CD4-positive, CD25-positive, alpha-beta regulatory T cell (primary cell): ENCODE data around the gene PRSS27. TPM values are rescaled to one million over a fixed set of nuclear protein-coding genes. Genes with fewer than 3 reads are reported as not detected.

Experiments used
- ATAC-seq, 2 donors: fragments of 150-1000 bp; cut with Tn5 transposase; one replicate each; pipeline ENCODE4 v1.10.0; 2021; ENCODE audit warnings: low read depth in 2 of 2, moderate number of reproducible peaks in 2 of 2, moderate library complexity in 1 of 2
- DNase-seq, 3 donors: peaks; one replicate each; pipeline versions ENCODE4 v3.0.0 to v3.0.0-alpha.2; 2012 to 2022; ENCODE audit warnings: mixed read lengths in 1 of 3
- H3K27ac ChIP-seq: one replicate; pipeline ENCODE4 v1.7.0; 2013; ENCODE audit warnings: mild to moderate bottlenecking, low read length; ENCODE audit not compliant: insufficient read depth, poor library complexity, severe bottlenecking
- H3K27me3 ChIP-seq: one replicate; pipeline ENCODE4 v1.7.0; 2013; ENCODE audit warnings: low read length; ENCODE audit not compliant: control insufficient read depth, insufficient read depth
- H3K36me3 ChIP-seq: one replicate; pipeline ENCODE4 v1.7.0; 2013; ENCODE audit warnings: mild to moderate bottlenecking, low read length, moderate library complexity; ENCODE audit not compliant: control insufficient read depth, insufficient read depth
- H3K4me1 ChIP-seq: 2 replicates; pipeline ENCODE4 v1.7.0; 2013; ENCODE audit warnings: mild to moderate bottlenecking, low read length; ENCODE audit not compliant: insufficient read depth, control insufficient read depth, poor library complexity, severe bottlenecking
- H3K4me3 ChIP-seq: one replicate; pipeline ENCODE4 v1.7.0; 2013; ENCODE audit warnings: low read depth, mild to moderate bottlenecking, low read length, moderate library complexity
- H3K9me3 ChIP-seq, 2 experiments: 1 replicate in 1 of 2; 2 replicates in 1 of 2; pipeline ENCODE4 v1.7.0; 2013; ENCODE audit warnings: low read length in 2 of 2, mild to moderate bottlenecking in 1 of 2, moderate library complexity in 1 of 2; ENCODE audit not compliant: control insufficient read depth in 2 of 2
- H3K27ac Mint-ChIP-seq, 3 donors: one replicate each; pipeline ENCODE4 v1.8.0; 2020 to 2022; ENCODE audit warnings: mild to moderate bottlenecking in 3 of 3, mixed read lengths in 3 of 3, moderate library complexity in 2 of 3
- H3K27me3 Mint-ChIP-seq: one replicate; pipeline ENCODE4 v1.8.0; 2022; ENCODE audit warnings: mild to moderate bottlenecking, mixed read lengths
- H3K36me3 Mint-ChIP-seq: one replicate; pipeline ENCODE4 v1.8.0; 2020; ENCODE audit warnings: mixed read lengths
- H3K4me1 Mint-ChIP-seq, 4 donors: one replicate each; pipeline ENCODE4 v1.8.0; 2020 to 2022; ENCODE audit warnings: mixed read lengths in 4 of 4, mild to moderate bottlenecking in 1 of 4
- H3K4me3 Mint-ChIP-seq, 4 donors: one replicate each; pipeline ENCODE4 v1.8.0; 2020 to 2022; ENCODE audit warnings: mild to moderate bottlenecking in 4 of 4, mixed read lengths in 4 of 4, moderate library complexity in 3 of 4
- H3K9me3 Mint-ChIP-seq, 7 donors: one replicate each; pipeline ENCODE4 v1.8.0; 2020 to 2022; ENCODE audit warnings: mixed read lengths in 7 of 7, mild to moderate bottlenecking in 3 of 7, moderate library complexity in 2 of 7
- polyA plus RNA-seq, 4 donors: library from polyadenylated mRNA; unstranded; fragments of 300-500 nt; fragmentation: Illumina TruSeq; gene quantifications; one replicate each; pipeline ENCODE4 v1.2.3, GENCODE V29; 2021
- total RNA-seq: library from RNA; stranded (reverse); gene quantifications from one replicate; pipeline ENCODE4 v1.2.3, GENCODE V29; 2022

Gene PRSS27
- total and polyA plus RNA-seq, 5 donors from 2014 or later = 0.13 to 0.81 (median 0.14) TPM; not detected in 2

DNA sequence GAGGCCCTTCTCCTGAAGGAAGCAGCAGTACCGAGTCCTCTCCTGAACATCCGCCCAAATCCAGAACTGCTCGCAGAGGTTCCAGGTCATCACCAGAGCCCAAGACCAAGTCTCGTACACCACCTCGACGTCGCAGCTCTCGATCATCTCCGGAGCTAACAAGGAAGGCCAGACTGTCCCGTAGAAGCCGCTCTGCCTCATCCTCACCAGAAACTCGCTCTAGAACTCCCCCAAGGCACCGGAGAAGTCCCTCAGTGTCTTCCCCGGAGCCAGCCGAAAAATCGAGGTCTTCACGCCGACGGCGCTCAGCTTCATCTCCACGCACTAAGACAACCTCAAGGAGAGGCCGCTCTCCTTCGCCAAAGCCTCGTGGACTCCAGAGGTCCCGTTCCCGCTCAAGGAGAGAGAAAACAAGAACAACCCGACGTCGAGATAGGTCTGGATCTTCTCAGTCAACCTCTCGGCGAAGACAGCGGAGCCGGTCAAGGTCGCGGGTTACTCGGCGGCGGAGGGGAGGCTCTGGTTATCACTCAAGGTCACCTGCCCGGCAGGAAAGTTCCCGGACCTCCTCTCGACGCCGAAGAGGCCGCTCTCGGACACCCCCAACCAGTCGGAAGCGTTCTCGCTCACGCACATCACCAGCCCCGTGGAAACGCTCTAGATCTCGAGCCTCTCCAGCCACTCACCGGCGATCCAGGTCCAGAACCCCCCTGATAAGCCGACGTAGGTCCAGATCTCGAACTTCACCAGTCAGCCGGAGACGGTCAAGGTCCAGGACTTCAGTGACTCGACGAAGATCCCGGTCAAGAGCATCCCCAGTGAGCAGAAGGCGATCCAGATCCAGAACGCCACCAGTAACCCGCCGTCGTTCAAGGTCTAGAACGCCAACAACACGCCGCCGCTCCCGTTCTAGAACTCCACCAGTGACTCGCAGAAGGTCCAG is 45.7 kb upstream of the PRSS27 start:
- peak overlapping the region; percentile 69 to 83 (median 73) for H3K27ac Mint-ChIP-seq
- peaks cover 100% of the 10 kb centered on the region for H3K36me3 ChIP-seq
- no peak overlapping the region for H3K4me3 ChIP-seq
- H3K9me3 ChIP-seq = no peaks in the 10 kb centered on the region
- peaks cover 8% of the 10 kb centered on the region for H3K27me3 Mint-ChIP-seq
- DNase-seq = no peak
- ATAC-seq = no peak
- H3K27ac ChIP-seq = no peak overlapping the region
- H3K36me3 Mint-ChIP-seq = peaks cover 80% of the 10 kb centered on the region
- H3K27me3 ChIP-seq = no peaks in the 10 kb centered on the region
- H3K4me3 Mint-ChIP-seq = peak overlapping the region in 2 of 4 donors; percentile 64 to 66
- peaks cover 4 to 23% (median 15%) of the 10 kb centered on the region in 4 donors for H3K4me1 Mint-ChIP-seq
- H3K4me1 ChIP-seq = no peaks in the 10 kb centered on the region
- peaks cover 0 to 2% (median 0%) of the 10 kb centered on the region in 7 donors for H3K9me3 Mint-ChIP-seq

- Mint-ChIP-seq H3K36me3 (peaks cover 85% of the 10 kb centered on the region), H3K4me3 (peak overlapping the region in 1 of 4 donors; percentile 40), H3K27me3 (peaks cover 8% of the 10 kb centered on the region), H3K27ac (peak overlapping the region in 2 of 3 donors; percentile 46 to 73), H3K9me3 (peaks cover 0 to 2% (median 0%) of the 10 kb centered on the region in 7 donors), H3K4me1 (peaks cover 6 to 26% (median 16%) of the 10 kb centered on the region in 4 donors)
- ATAC-seq = no peak
- Histone ChIP-seq H3K9me3 (no peaks in the 10 kb centered on the region), H3K4me1 (peaks cover 2% of the 10 kb centered on the region), H3K4me3 (no peak overlapping the region), H3K36me3 (peaks cover 100% of the 10 kb centered on the region), H3K27ac (no peak overlapping the region), H3K27me3 (no peaks in the 10 kb centered on the region)
- no peak for DNase-seq
Observed at GRCh38 chr16:2764718-2765117, 44.7 kb upstream of the PRSS27 start.

GRCh38 chr16:2763173-2763572 is 43.1 kb upstream of the PRSS27 start:
- H3K36me3 Mint-ChIP-seq = peaks cover 92% of the 10 kb centered on the region
- H3K9me3 Mint-ChIP-seq = peaks cover 0 to 2% (median 0%) of the 10 kb centered on the region in 7 donors
- DNase-seq = no peak
- Histone ChIP-seq H3K27ac (no peak overlapping the region), H3K27me3 (no peaks in the 10 kb centered on the region), H3K36me3 (peaks cover 100% of the 10 kb centered on the region), H3K4me1 (peaks cover 3% of the 10 kb centered on the region), H3K4me3 (no peak overlapping the region), H3K9me3 (no peaks in the 10 kb centered on the region)
- peak overlapping the region in 2 of 3 donors; percentile 4 to 17 for H3K27ac Mint-ChIP-seq
- H3K27me3 Mint-ChIP-seq = peaks cover 4% of the 10 kb centered on the region
- no peak for ATAC-seq
- H3K4me1 Mint-ChIP-seq = peaks cover 13 to 34% (median 20%) of the 10 kb centered on the region in 4 donors
- peak overlapping the region in 2 of 4 donors; percentile 27 to 37 for H3K4me3 Mint-ChIP-seq

DNA sequence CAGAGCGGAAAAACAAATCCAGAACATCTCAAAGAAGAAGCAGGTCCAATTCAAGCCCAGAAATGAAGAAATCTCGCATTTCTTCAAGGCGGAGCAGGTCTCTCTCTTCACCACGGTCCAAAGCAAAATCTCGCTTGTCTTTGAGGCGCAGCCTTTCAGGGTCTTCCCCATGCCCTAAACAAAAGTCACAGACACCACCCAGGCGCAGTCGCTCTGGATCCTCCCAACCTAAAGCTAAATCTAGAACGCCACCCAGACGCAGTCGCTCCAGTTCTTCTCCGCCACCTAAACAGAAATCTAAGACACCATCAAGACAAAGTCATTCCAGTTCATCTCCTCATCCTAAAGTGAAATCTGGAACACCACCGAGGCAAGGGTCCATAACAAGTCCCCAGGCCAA is 42.7 kb upstream of the PRSS27 start:
- Mint-ChIP-seq H3K4me3 (peak overlapping the region in 2 of 4 donors; percentile 27 to 37), H3K36me3 (peaks cover 92% of the 10 kb centered on the region), H3K4me1 (peaks cover 13 to 35% (median 21%) of the 10 kb centered on the region in 4 donors), H3K9me3 (peaks cover 0 to 2% (median 0%) of the 10 kb centered on the region in 7 donors), H3K27me3 (peaks cover 4% of the 10 kb centered on the region), H3K27ac (peak overlapping the region in 1 of 3 donors; percentile 4)
- Histone ChIP-seq H3K36me3 (peaks cover 100% of the 10 kb centered on the region), H3K4me3 (no peak overlapping the region), H3K27me3 (no peaks in the 10 kb centered on the region), H3K27ac (no peak overlapping the region), H3K4me1 (peaks cover 3% of the 10 kb centered on the region), H3K9me3 (no peaks in the 10 kb centered on the region)
- ATAC-seq (no peak), DNase-seq (no peak)

DNA sequence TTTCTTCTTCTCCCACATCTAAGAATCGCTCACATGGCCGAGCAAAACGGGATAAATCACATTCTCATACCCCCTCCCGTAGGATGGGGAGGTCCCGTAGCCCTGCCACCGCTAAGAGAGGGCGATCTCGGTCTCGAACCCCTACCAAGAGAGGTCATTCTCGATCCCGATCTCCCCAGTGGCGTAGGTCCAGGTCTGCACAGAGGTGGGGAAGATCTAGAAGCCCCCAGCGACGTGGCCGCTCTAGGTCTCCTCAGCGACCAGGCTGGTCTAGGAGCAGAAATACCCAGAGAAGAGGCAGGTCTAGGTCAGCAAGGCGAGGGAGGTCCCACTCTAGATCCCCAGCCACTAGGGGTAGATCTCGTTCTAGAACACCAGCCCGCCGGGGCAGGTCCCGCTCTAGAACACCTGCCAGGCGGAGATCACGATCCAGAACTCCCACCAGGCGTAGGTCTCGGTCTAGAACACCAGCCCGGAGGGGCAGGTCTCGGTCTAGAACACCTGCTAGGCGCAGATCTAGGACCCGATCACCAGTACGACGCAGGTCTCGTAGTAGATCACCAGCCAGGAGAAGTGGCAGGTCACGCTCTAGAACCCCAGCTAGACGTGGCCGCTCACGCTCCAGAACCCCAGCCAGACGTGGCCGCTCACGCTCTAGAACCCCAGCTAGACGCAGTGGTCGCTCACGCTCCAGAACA is 42.0 kb upstream of the PRSS27 start:
- DNase-seq (no peak), ATAC-seq (no peak)
- Histone ChIP-seq H3K4me1 (peaks cover 4% of the 10 kb centered on the region), H3K4me3 (no peak overlapping the region), H3K36me3 (peaks cover 100% of the 10 kb centered on the region), H3K9me3 (no peaks in the 10 kb centered on the region), H3K27me3 (no peaks in the 10 kb centered on the region), H3K27ac (no peak overlapping the region)
- H3K27ac Mint-ChIP-seq = no peak overlapping the region
- peaks cover 0 to 2% (median 0%) of the 10 kb centered on the region in 7 donors for H3K9me3 Mint-ChIP-seq
- peaks cover 4% of the 10 kb centered on the region for H3K27me3 Mint-ChIP-seq
- peaks cover 96% of the 10 kb centered on the region for H3K36me3 Mint-ChIP-seq
- H3K4me3 Mint-ChIP-seq = peak overlapping the region in 2 of 4 donors; percentile 27
- H3K4me1 Mint-ChIP-seq = peaks cover 19 to 40% (median 24%) of the 10 kb centered on the region in 4 donors

GRCh38 chr16:2761472-2761871 is 41.4 kb upstream of the PRSS27 start:
- H3K27me3 ChIP-seq = no peaks in the 10 kb centered on the region
- peaks cover 9% of the 10 kb centered on the region for H3K4me1 ChIP-seq
- peaks cover 4% of the 10 kb centered on the region for H3K27me3 Mint-ChIP-seq
- no peak for DNase-seq
- no peak overlapping the region for H3K27ac ChIP-seq
- H3K36me3 ChIP-seq = peaks cover 100% of the 10 kb centered on the region
- H3K4me3 Mint-ChIP-seq = peak overlapping the region in 1 of 4 donors; percentile 27
- no peak overlapping the region for H3K4me3 ChIP-seq
- H3K9me3 Mint-ChIP-seq = peaks cover 0 to 2% (median 0%) of the 10 kb centered on the region in 7 donors
- no peak for ATAC-seq
- peaks cover 24 to 42% (median 29%) of the 10 kb centered on the region in 4 donors for H3K4me1 Mint-ChIP-seq
- peaks cover 97% of the 10 kb centered on the region for H3K36me3 Mint-ChIP-seq
- H3K27ac Mint-ChIP-seq = no peak overlapping the region
- H3K9me3 ChIP-seq = no peaks in the 10 kb centered on the region

DNA sequence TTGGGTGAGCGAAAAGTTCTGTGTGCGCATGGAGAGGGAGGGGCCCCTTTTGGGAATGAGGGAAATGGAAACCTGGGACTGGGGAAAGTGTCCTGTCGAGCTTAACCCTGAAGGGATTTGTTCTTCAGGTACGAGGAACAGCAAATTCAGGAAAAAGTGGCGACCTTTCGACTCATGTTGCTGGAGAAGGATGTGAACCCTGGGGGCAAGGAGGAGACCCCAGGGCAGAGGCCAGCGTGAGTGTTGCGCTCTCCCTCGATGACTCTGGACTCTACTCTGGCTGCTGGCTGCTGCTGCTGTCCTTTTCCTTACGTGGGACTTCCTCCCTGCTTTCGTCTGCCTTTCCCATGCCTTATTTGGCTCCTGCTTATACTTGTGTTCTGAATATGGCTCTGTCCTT is 37.3 kb upstream of the PRSS27 start:
- H3K4me3 Mint-ChIP-seq = peak overlapping the region in 1 of 4 donors; percentile 97
- Histone ChIP-seq H3K27ac (no peak overlapping the region), H3K36me3 (peaks cover 65% of the 10 kb centered on the region), H3K4me3 (no peak overlapping the region), H3K9me3 (no peaks in the 10 kb centered on the region), H3K4me1 (peaks cover 42% of the 10 kb centered on the region), H3K27me3 (no peaks in the 10 kb centered on the region)
- H3K36me3 Mint-ChIP-seq = peaks cover 78% of the 10 kb centered on the region
- H3K27ac Mint-ChIP-seq = no peak overlapping the region
- peaks cover 40 to 62% (median 50%) of the 10 kb centered on the region in 4 donors for H3K4me1 Mint-ChIP-seq
- ATAC-seq = no peak
- no peak for DNase-seq
- H3K9me3 Mint-ChIP-seq = peaks cover 0 to 6% (median 0%) of the 10 kb centered on the region in 7 donors
- no peaks in the 10 kb centered on the region for H3K27me3 Mint-ChIP-seq
